Panc1 (cell line): ENCODE measurements around the gene SWAP70. TPM values are rescaled to one million over a fixed set of nuclear protein-coding genes. Genes with fewer than 3 reads are reported as not detected.

Source experiments
- ATAC-seq: fragments of 200-7000 bp; cut with Tn5 transposase; 2 replicates; pipeline ENCODE4 v1.9.1; 2020; ENCODE audit warnings: mild to moderate bottlenecking, moderate library complexity
- BruUV-seq: library from RNA; stranded (reverse); fragments of 400-500 nt; replicated peaks from 2 replicates; lab custom pipeline; 2021; lab: Mats Ljungman, UMichigan
- CTCF ChIA-PET: fragments of 300-600 bp; sonication (Branson Sonifier 250); formaldehyde crosslinking; loops from one replicate; lab custom pipeline; 2022; ENCODE audit warnings: antibody characterized with exemption; lab: Charles Lee
- POLR2A ChIA-PET: fragments of 300-600 bp; sonication (Branson Sonifier 250); formaldehyde crosslinking; loops from one replicate; lab custom pipeline; 2022; ENCODE audit warnings: antibody characterized with exemption; lab: Charles Lee
- DNase-seq: peaks from one replicate; pipeline ENCODE4 v3.0.0-alpha.2; 2010; ENCODE audit warnings: low read depth, low spot score
- H3K27ac ChIP-seq: 2 replicates; pipeline ENCODE4 v1.5.1; 2011; ENCODE audit warnings: mild to moderate bottlenecking, low read length, inconsistent platforms
- H3K27me3 ChIP-seq: fragments of 200-500 bp; sonication (Bioruptor generic); 2 replicates; pipeline ENCODE4 v1.6.0; 2014; ENCODE audit warnings: low read length, inconsistent platforms; ENCODE audit not compliant: control insufficient read depth, insufficient read depth
- H3K36me3 ChIP-seq: fragments of 200-500 bp; sonication (Bioruptor generic); 2 replicates; pipeline ENCODE4 v1.5.1; 2014; ENCODE audit warnings: inconsistent platforms, mild to moderate bottlenecking, low read length, moderate library complexity; ENCODE audit not compliant: control insufficient read depth, insufficient read depth
- H3K4me1 ChIP-seq: 2 replicates; pipeline ENCODE4 v1.5.1; 2011; ENCODE audit warnings: inconsistent platforms, mild to moderate bottlenecking, low read length, moderate library complexity; ENCODE audit not compliant: control insufficient read depth, insufficient read depth
- H3K4me3 ChIP-seq, 2 experiments: 2 replicates each; pipeline ENCODE4 v1.5.1; 2011 to 2012; ENCODE audit warnings: low read depth in 2 of 2, low read length in 2 of 2, mild to moderate bottlenecking in 2 of 2, inconsistent platforms in 1 of 2, moderate library complexity in 1 of 2
- H3K9me3 ChIP-seq: fragments of 200-500 bp; sonication (Bioruptor generic); 2 replicates; pipeline ENCODE4 v1.5.1; 2014; ENCODE audit warnings: low read depth, mild to moderate bottlenecking, inconsistent platforms, low read length, moderate library complexity; ENCODE audit not compliant: control insufficient read depth, insufficient read depth
- POLR2AphosphoS5 ChIP-seq: IDR thresholded peaks from 2 replicates; pipeline ENCODE4 v1.6.1; 2012; ENCODE audit warnings: mild to moderate bottlenecking, low read depth, low read length, moderate library complexity
- SIN3A ChIP-seq: IDR thresholded peaks from 2 replicates; pipeline ENCODE4 v1.6.1; 2012; ENCODE audit warnings: low read depth, mild to moderate bottlenecking, low read length, moderate library complexity, borderline replicate concordance; ENCODE audit not compliant: insufficient read depth
- TCF7L2 ChIP-seq: IDR thresholded peaks from 2 replicates; pipeline ENCODE4 v1.6.1; 2011; ENCODE audit warnings: mild to moderate bottlenecking, low read depth, low read length, inconsistent platforms
- in situ Hi-C: cut with HindIII; loops from 2 replicates; pipeline ENCODE4 v1.10.0; 2016; ENCODE audit warnings: low sequenced_read_pairs, low pct_unique_long_range_greater_than_20kb
- intact Hi-C: fragments of 100-400 bp; cut with micrococcal nuclease; formaldehyde crosslinking; loops from one replicate; pipeline ENCODE4 v1.10.0; 2022; ENCODE audit not compliant: unreplicated experiment
- total RNA-seq: library from RNA; stranded (reverse); gene quantifications from one replicate; pipeline ENCODE4 v1.2.1, GENCODE V29; 2021; ENCODE audit not compliant: unreplicated experiment
- TF ChIP-seq, protein P1 (sequence below): fragments of 450-650 bp; IDR thresholded peaks from 2 replicates; pipeline ENCODE4 v1.5.1; 2017; ENCODE audit warnings: mild to moderate bottlenecking
- TF ChIP-seq, protein P2 (sequence below), 2 experiments: IDR thresholded peaks; 2 replicates each; pipeline ENCODE4 v1.6.1; 2011 to 2012; ENCODE audit warnings: low read depth in 2 of 2, control low read depth in 1 of 2, low read length in 1 of 2, mild to moderate bottlenecking in 1 of 2, moderate library complexity in 1 of 2; ENCODE audit not compliant: insufficient read depth in 1 of 2

The SWAP70 gene
- total RNA-seq, 1 experiment from 2014 or later, result 96.0 TPM

DNA sequence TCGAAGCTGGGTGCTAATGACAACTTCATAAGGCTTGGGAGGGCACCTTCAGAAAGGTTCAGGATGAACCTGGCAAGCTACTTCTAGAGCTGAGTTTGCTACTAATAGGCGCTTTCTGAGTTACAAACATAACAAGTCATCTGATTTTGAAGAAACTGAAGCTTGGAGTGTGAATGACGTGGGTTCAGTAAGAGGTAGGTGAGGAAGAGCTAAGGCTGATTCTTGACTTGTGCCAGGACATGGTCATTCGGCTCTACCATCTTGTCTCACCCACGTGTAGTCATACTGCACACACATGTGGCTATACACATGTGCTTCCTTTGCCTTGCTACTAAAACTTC lies 56.4 kb downstream of the SWAP70 start:
- ATAC-seq (no peak), DNase-seq (no peak)
- Histone ChIP-seq H3K4me3 (no peak overlapping the region), H3K27ac (no peak overlapping the region), H3K9me3 (no peaks in the 10 kb centered on the region), H3K27me3 (no peaks in the 10 kb centered on the region), H3K36me3 (no peaks in the 10 kb centered on the region), H3K4me1 (peaks cover 15% of the 10 kb centered on the region)
- TSS peak; percentile 25 for BruUV-seq
- TF ChIP-seq, protein P1, sequence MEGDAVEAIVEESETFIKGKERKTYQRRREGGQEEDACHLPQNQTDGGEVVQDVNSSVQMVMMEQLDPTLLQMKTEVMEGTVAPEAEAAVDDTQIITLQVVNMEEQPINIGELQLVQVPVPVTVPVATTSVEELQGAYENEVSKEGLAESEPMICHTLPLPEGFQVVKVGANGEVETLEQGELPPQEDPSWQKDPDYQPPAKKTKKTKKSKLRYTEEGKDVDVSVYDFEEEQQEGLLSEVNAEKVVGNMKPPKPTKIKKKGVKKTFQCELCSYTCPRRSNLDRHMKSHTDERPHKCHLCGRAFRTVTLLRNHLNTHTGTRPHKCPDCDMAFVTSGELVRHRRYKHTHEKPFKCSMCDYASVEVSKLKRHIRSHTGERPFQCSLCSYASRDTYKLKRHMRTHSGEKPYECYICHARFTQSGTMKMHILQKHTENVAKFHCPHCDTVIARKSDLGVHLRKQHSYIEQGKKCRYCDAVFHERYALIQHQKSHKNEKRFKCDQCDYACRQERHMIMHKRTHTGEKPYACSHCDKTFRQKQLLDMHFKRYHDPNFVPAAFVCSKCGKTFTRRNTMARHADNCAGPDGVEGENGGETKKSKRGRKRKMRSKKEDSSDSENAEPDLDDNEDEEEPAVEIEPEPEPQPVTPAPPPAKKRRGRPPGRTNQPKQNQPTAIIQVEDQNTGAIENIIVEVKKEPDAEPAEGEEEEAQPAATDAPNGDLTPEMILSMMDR, result no peak
- no peak for TF ChIP-seq SIN3A
- no peak for TF ChIP-seq TCF7L2
- no peak for TF ChIP-seq POLR2AphosphoS5
- TF ChIP-seq, protein P2, sequence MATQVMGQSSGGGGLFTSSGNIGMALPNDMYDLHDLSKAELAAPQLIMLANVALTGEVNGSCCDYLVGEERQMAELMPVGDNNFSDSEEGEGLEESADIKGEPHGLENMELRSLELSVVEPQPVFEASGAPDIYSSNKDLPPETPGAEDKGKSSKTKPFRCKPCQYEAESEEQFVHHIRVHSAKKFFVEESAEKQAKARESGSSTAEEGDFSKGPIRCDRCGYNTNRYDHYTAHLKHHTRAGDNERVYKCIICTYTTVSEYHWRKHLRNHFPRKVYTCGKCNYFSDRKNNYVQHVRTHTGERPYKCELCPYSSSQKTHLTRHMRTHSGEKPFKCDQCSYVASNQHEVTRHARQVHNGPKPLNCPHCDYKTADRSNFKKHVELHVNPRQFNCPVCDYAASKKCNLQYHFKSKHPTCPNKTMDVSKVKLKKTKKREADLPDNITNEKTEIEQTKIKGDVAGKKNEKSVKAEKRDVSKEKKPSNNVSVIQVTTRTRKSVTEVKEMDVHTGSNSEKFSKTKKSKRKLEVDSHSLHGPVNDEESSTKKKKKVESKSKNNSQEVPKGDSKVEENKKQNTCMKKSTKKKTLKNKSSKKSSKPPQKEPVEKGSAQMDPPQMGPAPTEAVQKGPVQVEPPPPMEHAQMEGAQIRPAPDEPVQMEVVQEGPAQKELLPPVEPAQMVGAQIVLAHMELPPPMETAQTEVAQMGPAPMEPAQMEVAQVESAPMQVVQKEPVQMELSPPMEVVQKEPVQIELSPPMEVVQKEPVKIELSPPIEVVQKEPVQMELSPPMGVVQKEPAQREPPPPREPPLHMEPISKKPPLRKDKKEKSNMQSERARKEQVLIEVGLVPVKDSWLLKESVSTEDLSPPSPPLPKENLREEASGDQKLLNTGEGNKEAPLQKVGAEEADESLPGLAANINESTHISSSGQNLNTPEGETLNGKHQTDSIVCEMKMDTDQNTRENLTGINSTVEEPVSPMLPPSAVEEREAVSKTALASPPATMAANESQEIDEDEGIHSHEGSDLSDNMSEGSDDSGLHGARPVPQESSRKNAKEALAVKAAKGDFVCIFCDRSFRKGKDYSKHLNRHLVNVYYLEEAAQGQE (IDR thresholded peaks at IDR 0.05; ENCODE audit: insufficient read depth in 1 of 2, low read depth in 2 of 2, low read length in 1 of 2), result no peak
- intact Hi-C loops, result no loop called here
- ChIA-PET CTCF (interaction anchor here (0.8 kb wide), 1 partner anchor 107 kb away, joined by 3 read pairs; no protein-coding TSS in a partner anchor), POLR2A (interaction anchor here (0.6 kb wide), 1 partner anchor 148 kb away, joined by 3 read pairs; no protein-coding TSS in a partner anchor)
- in situ Hi-C loops, result loop anchor here (5.0 kb wide), 1 partner anchor 43 kb away; no protein-coding TSS in a partner anchor

DNA sequence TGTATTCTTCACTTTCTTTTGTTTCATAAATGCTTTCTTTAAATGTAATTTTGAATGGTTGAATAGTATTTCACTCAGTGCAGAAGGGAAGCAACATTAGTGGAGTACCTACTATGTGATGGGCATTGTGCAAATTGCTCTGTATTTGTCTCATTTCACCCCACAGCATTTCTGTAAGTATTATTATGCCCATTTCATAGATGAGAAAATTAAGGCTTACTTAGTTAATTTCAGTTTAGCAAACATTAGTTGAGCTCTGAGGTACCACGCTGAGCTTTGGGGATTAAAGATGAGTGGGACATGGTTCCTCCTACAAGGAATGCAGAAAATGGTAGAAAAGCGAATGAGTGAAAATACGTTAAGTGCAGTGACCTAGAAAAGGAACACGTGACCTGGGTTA lies 58.1 kb downstream of the SWAP70 start:
- no peaks in the 10 kb centered on the region for H3K9me3 ChIP-seq
- H3K27me3 ChIP-seq, result no peaks in the 10 kb centered on the region
- no peak for ATAC-seq
- in situ Hi-C loops, result loop anchor here (5.0 kb wide), 1 partner anchor 45 kb away; no protein-coding TSS in a partner anchor
- H3K4me1 ChIP-seq, result peaks cover 17% of the 10 kb centered on the region
- H3K27ac ChIP-seq, result no peak overlapping the region
- POLR2A ChIA-PET, result interaction anchor here (0.6 kb wide), 1 partner anchor 583 kb away, joined by 4 read pairs; the partner anchor contains the start of gene ADM
- intact Hi-C loops, result no loop called here
- no TSS peak for BruUV-seq
- no peaks in the 10 kb centered on the region for H3K36me3 ChIP-seq
- DNase-seq, result no peak
- TF ChIP-seq, protein P2 (IDR thresholded peaks at IDR 0.05; ENCODE audit: insufficient read depth in 1 of 2, low read depth in 2 of 2, low read length in 1 of 2), result no peak
- TF ChIP-seq TCF7L2 (no peak), SIN3A (no peak), POLR2AphosphoS5 (no peak)
- TF ChIP-seq, protein P1, result no peak
- H3K4me3 ChIP-seq, result no peak overlapping the region
- CTCF ChIA-PET, result no interaction called here
